Breast epithelium (tissue), 4 donors: ENCODE results near the gene CASP8AP2. TPM values are rescaled to one million over a fixed set of nuclear protein-coding genes. Genes with fewer than 3 reads are reported as not detected.
"Not testable (repeated sequence)": the region's sequence is repeated elsewhere in the genome, so short reads cannot be mapped to it uniquely, and the experiment has no call there.

Source experiments
- DNase-seq, 2 donors: peaks; one replicate each; pipeline ENCODE4 v3.0.0-alpha.2; 2019; ENCODE audit warnings: low spot score in 2 of 2
- H3K27ac ChIP-seq, 2 donors: fragments of 200-600 bp; sonication (generic) in 1 of 2; one replicate each; pipeline ENCODE4 v1.5.1; 2016 to 2019; ENCODE audit warnings: mild to moderate bottlenecking in 1 of 2
- H3K27me3 ChIP-seq, 2 donors: fragments of 200-600 bp; sonication (generic) in 1 of 2; one replicate each; pipeline versions ENCODE4 v1.5.1 to v1.6.0; 2017 to 2019; ENCODE audit warnings: control low read depth in 1 of 2, mild to moderate bottlenecking in 1 of 2
- H3K36me3 ChIP-seq: fragments of 200-600 bp; one replicate; pipeline ENCODE4 v1.5.1; 2019
- H3K4me1 ChIP-seq, 2 donors: fragments of 200-600 bp; sonication (generic); one replicate each; pipeline ENCODE4 v1.5.1; 2016 to 2019; ENCODE audit warnings: control low read depth in 1 of 2
- H3K4me3 ChIP-seq, 3 donors: fragments of 200-600 bp; sonication (generic); 1 replicate in 2 of 3; 2 replicates in 1 of 3; pipeline ENCODE4 v1.5.1; 2016 to 2019; ENCODE audit warnings: mild to moderate bottlenecking in 3 of 3, moderate library complexity in 2 of 3
- H3K9me3 ChIP-seq, 2 donors: fragments of 200-600 bp; sonication (generic) in 1 of 2; one replicate each; pipeline ENCODE4 v1.5.1; 2016 to 2019; ENCODE audit warnings: control low read depth in 1 of 2
- POLR2A ChIP-seq: fragments of 450-650 bp; IDR thresholded peaks from one replicate; pipeline ENCODE4 v1.6.1; 2016; ENCODE audit warnings: antibody characterized with exemption, mild to moderate bottlenecking, moderate library complexity
- POLR2AphosphoS5 ChIP-seq, 3 donors: sonication (generic); formaldehyde crosslinking; IDR thresholded peaks; one replicate each; pipeline ENCODE4 v1.6.1; 2017; ENCODE audit warnings: antibody characterized with exemption in 3 of 3
- intact Hi-C: fragments of 100-400 bp; cut with DNase I; formaldehyde crosslinking; loops from one replicate; pipeline ENCODE4 v1.15.1; 2023; ENCODE audit warnings: low total_unique reads
- total RNA-seq, 3 donors: library from RNA; depleted of rRNA; stranded (reverse); fragments of >200 nt; gene quantifications; one replicate each; pipeline ENCODE4 v1.1.0, GENCODE V29; 2016
- TF ChIP-seq, protein P1 (sequence below), 3 donors: fragments of 450-650 bp; IDR thresholded peaks; one replicate each; pipeline ENCODE4 v1.5.1; 2016 to 2017; ENCODE audit warnings: antibody characterized with exemption in 3 of 3, mild to moderate bottlenecking in 3 of 3, moderate library complexity in 3 of 3

Gene CASP8AP2
- total RNA-seq, 3 donors from 2014 or later = 16.0 to 24.9 (median 17.7) TPM

DNA sequence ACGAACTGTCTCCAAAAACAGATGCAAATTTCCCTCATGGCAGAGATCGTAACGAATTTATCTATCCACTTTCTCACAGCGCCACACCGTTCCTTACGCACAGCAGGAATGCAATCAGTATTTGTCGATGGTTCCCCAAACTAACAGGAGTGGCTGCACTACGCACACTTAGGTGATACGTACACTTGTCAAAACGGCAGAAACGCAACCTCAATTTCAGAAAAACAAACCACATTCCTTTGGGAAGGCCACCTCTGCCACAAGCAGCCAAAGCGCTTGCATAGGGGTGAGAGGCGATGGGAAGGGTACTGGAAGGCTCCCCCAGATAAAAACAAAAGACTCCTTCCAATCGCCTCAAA is 10.7 kb upstream of the CASP8AP2 start:
- no peak for DNase-seq
- Histone ChIP-seq H3K36me3 (no peaks in the 10 kb centered on the region), H3K27me3 (no peaks in the 10 kb centered on the region), H3K27ac (peak overlapping the region; percentile 89 to 93), H3K9me3 (no peaks in the 10 kb centered on the region), H3K4me3 (peak overlapping the region; percentile 80 to 90 (median 87)), H3K4me1 (no peaks in the 10 kb centered on the region)
- no peak for TF ChIP-seq POLR2AphosphoS5 (IDR thresholded peaks at IDR 0.05)
- TF ChIP-seq, protein P1, sequence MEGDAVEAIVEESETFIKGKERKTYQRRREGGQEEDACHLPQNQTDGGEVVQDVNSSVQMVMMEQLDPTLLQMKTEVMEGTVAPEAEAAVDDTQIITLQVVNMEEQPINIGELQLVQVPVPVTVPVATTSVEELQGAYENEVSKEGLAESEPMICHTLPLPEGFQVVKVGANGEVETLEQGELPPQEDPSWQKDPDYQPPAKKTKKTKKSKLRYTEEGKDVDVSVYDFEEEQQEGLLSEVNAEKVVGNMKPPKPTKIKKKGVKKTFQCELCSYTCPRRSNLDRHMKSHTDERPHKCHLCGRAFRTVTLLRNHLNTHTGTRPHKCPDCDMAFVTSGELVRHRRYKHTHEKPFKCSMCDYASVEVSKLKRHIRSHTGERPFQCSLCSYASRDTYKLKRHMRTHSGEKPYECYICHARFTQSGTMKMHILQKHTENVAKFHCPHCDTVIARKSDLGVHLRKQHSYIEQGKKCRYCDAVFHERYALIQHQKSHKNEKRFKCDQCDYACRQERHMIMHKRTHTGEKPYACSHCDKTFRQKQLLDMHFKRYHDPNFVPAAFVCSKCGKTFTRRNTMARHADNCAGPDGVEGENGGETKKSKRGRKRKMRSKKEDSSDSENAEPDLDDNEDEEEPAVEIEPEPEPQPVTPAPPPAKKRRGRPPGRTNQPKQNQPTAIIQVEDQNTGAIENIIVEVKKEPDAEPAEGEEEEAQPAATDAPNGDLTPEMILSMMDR (IDR thresholded peaks at IDR 0.05) = no peak
- TF ChIP-seq POLR2A = no peak
- intact Hi-C loops = no loop called here

DNA sequence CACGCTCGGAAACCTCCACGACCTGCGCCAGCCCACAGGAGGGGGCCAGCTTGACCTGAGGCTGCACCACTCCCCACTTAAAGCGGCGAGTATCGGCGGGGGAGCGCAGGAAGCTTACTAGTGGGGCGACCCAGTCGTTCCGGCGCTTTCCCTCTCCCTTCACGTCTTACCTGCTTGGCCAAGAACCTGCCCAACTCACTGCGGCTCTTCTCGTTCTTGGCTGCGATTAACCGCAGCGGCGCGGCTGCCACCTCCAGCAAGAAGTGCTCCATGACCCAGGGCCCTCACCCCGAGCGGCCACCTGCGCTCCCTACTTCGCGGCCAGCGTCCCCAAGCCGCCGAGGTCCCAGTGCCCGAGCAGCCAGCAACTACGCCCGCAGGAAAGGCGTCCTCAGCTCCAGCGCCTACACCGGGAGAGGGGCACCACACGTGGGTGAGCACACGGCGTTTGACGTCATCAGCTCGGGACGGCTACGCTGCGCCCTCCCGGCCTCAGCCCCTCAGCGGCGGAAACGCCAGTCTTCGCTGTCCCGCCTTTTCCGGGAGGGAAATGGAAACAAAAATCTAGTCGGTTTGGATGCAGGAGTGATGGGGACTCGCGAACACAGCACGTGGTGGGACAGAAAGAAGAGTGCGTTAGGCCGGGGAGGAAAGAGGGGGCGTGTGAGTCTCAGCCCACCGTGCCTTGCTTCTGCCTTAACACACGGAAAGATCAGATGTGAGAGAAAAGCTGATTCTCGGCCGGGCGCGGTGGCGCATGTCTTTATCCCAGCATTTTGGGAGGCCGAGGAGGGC is 10.1 kb upstream of the CASP8AP2 start, which contains the start of gene MDN1:
MDN1 (minus strand) TSS at position 459 of the 795 bp plus-strand sequence; CDS start at position 272, 187 bp downstream.
- peak; percentile 80 to 91 (median 85) for TF ChIP-seq POLR2AphosphoS5 (IDR thresholded peaks at IDR 0.05)
- TF ChIP-seq POLR2A = peak; percentile 51
- TF ChIP-seq, protein P1 (IDR thresholded peaks at IDR 0.05) = peak in 1 of 3 donors; percentile 7
- intact Hi-C loops = no loop called here
- Histone ChIP-seq H3K27me3 (no peaks in the 10 kb centered on the region), H3K4me3 (peak within 1 kb of the TSS; percentile 80 to 90 (median 87)), H3K36me3 (no peaks in the 10 kb centered on the region), H3K9me3 (no peaks in the 10 kb centered on the region), H3K4me1 (no peaks in the 10 kb centered on the region), H3K27ac (peak within 1 kb of the TSS; percentile 89 to 93)
- DNase-seq = peak; percentile 84 to 85

DNA sequence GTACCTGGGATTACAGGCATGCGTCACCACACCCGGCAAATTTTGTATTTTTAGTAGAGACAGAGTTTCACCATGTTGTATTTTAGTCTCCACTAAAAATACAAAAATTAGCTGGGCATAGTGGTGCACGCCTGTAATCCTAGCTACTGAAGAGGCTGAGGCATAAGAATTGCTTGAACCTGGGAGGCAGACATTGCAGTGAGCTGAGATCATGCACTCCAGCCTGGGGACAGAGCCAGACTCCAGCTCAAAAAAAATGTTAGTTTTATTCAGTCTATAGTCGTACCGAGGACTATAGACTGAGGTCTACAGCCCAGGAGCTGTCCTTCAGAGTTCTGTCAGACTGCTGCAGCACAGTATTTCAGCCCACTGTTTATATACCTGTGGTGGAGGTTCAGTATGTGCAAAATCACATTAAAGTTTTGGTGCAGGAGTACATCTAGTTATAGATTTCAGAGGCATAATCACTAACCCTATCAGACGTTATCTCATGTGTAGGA is 3.6 kb upstream of the CASP8AP2 start:
- TF ChIP-seq POLR2A (no peak), POLR2AphosphoS5 (IDR thresholded peaks at IDR 0.05) (no peak)
- TF ChIP-seq, protein P1 (IDR thresholded peaks at IDR 0.05) = no peak
- Histone ChIP-seq H3K36me3 (no peaks in the 10 kb centered on the region), H3K4me3 (no peak overlapping the region), H3K4me1 (no peaks in the 10 kb centered on the region), H3K27me3 (no peaks in the 10 kb centered on the region), H3K9me3 (no peaks in the 10 kb centered on the region), H3K27ac (no peak overlapping the region)
- intact Hi-C loops = no loop called here
- DNase-seq = no peak

DNA sequence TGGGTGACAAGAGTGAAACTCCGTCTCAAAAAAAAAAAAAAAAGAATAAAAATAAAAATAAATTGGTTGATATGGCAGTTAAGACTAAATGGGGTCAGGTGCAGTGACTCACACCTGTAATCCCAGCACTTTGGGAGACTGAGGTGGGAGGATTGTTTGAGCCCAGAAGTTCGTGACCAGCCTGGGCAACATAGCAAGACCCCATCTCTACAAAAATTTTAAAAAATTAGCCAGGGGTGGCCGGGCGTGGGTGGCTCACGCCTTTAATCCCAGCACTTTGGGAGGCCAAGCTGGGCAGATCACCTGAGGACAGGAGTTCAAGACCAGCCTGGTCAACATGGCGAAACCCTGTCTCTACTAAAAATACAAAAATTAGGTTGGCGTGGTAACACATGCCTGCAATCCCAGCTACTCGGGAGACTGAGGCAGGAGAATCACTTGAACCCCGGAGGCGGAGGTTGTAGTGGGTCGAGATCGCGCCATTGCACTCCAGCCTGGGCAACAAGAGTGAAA is 1.1 kb upstream of the CASP8AP2 start:
- H3K9me3 ChIP-seq, H3K36me3 ChIP-seq, DNase-seq, H3K4me1 ChIP-seq, H3K27me3 ChIP-seq, intact Hi-C loops: not testable (repeated sequence)
- Histone ChIP-seq H3K4me3 (peak overlapping the region; percentile 78 to 89 (median 88)), H3K27ac (peak overlapping the region; percentile 81 to 88)

DNA sequence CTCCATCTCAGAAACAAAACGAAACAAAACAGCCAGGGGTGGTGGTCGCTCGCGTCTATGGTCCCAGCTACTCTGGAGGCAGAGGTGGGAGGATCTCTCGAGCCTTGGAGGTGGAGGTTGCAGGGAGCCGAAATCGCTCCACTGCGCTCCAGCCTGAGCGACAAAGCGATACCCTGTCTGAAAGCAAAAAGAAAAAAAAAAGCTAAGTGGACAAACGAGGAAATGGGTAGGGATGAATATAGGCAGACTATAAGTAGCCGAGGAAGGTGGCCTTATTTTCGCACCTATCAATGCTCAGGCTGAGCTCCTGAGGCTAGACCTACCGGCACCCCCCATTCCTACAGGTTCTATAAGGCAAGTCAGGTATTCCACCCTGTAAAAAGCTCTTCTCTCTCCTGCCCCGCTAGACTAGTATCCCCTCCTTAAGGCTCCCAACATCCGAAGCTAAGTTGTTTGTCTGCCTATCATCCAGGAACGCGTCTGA is 650 bp upstream of the CASP8AP2 start:
- H3K27me3 ChIP-seq = no peaks in the 10 kb centered on the region
- H3K27ac ChIP-seq = peak overlapping the region; percentile 81 to 88
- no peaks in the 10 kb centered on the region for H3K9me3 ChIP-seq
- H3K4me3 ChIP-seq = peak overlapping the region; percentile 78 to 89 (median 88)
- no peak for TF ChIP-seq POLR2AphosphoS5 (IDR thresholded peaks at IDR 0.05)
- no peak for TF ChIP-seq POLR2A
- TF ChIP-seq, protein P1 (IDR thresholded peaks at IDR 0.05) = no peak
- no peaks in the 10 kb centered on the region for H3K36me3 ChIP-seq
- DNase-seq = no peak
- no peaks in the 10 kb centered on the region for H3K4me1 ChIP-seq
- intact Hi-C loops = no loop called here
